GM19324 (cell line): Measurements from ENCODE around the gene SGPP2.

Source experiments
- ATAC-seq: cut with Tn5 transposase; IDR thresholded peaks from one replicate; pipeline ENCODE4 v1.9.1; 2021; ENCODE audit warnings: mild to moderate bottlenecking, moderate library complexity; ENCODE audit not compliant: unreplicated experiment, low FRiP score

Gene SGPP2

DNA sequence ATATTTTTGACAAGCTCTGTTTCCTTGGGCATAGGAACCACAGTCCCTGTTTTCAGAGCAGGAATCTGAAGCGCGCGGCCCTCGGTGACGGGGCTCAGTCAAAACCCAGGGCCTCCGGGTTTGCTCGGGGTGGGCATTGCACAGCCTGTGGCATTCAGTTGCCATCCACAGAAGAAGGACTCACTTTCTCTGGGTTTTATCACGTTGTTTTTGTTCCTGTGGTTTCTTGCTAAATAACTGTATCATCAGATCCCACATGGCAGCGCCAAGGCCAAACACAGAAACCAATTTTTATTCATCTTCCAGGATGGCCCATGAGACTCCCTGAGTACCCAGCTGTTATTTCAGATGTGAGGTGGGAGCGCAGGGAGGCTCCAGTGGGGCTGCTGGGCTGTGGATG is 35.6 kb downstream of the SGPP2 start:
- no peak for ATAC-seq

DNA sequence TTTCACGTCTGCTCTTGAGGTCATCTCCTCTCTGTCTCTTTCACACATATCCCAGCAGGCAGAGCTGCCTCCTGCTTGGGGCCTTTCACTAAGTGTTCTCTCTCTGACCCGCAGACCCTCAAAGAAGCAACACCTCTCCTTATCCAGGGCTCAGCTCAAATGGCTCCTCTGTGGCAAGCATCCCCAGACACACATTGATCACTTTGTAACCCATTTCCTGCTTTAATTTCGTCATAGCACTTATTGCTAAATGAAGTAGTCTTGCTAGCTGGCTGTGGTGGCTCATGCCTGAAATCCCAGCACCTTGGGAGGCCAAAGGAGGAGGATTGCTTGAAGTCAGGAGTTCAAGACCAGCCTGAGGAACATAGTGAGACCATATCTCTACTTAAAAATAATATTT is 41.4 kb downstream of the SGPP2 start:
- no peak for ATAC-seq

DNA sequence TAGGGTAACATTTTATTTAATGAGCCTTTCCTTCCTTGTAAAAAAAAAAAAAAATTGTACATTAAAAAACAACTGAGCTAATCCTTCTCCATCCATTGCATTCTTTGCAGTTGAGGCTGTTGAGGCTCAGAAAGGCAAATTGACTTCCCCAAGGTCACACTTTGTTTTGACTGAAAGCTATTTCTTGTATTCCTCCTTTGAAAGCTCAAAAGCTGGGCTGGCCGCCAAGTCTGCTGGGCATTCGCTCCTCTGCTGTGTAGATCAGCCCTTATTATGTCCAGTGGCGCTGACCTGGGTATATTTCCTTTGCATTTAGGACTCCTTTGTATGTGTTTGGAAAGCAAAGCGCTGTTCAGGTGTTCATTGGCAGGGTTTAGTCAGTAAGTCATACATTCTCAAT is 44.0 kb downstream of the SGPP2 start:
- ATAC-seq, result no peak

DNA sequence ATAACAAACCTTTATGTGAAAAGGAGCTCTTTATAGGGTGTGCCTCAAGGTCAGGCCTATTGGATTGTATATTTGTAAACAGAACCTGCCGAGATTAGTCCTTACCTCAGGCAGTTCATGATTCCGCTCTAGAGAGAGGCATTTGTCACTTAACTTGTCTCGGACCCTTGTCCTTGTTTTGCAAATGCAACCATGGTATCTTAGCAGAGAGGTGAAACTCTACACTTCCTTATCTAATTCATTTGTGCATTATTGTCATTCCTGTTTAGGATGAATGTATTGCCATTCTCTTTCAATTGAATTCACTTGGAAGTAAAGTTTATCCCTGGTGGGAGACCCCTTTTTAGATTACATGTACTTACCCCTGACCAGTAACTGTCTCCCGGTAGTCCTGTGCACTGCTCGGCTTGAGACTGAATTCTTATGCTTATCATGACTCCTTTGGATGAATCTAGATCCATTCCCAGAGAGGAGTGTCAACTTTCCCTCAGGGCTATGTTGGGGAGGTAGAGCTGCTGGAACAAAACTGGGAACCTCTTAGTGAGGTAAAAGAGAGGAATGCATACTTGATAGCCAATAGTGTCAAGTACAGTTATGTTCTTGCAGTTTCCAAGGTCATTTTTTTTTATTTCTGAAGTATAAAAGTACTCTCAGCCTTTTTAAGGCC is 46.6 kb downstream of the SGPP2 start:
- ATAC-seq, result no peak

DNA sequence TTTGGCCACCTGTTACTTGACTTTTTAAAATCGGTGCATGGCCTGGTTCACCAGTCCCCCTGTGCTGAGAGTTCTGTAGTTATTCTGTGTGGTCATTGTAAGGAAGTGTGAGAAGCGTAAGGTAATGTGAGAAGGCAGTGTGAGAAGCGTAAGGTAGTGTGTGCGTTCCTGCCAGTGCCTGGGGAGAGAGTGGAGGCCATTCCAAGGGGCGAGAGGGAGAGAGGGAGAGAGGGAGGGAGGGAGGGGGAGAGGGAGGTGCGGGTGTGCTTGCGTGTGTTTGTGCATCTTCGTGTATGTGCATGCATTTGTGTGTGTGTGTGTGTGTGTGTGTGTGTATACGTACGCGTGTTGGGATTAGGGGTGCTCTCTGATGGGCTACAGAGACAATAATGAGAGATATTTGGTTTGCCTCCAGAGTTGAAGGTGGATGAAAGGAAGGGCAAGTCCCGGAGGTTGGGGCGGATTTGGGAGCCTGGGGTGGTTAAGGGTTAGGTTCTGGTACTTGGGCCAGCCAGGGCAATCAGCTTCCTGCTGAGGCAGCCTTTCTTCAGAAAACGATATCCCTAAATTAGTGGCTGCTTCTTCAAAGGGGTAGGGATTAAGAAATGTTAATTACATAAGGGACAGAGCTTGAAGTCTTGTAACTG is 53.7 kb downstream of the SGPP2 start:
- no peak for ATAC-seq

DNA sequence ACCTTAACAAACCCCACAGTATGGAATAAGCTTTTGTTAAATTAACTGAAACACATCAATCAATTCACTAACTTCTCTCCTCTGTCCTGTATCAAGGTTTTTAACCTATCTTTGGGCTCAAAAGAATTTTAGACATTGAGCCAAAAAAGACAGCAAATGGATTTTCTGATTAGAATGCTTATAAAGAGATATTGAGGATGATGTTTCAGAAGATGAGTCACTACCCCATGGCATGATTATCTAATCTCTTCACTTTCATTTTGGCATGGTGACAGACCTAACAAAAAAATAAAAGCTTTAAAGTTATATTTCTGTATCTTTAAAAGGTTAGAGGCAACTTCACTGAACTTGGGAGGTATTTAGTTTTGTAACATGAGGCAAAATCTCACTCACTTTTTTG is 55.5 kb downstream of the SGPP2 start:
- no peak for ATAC-seq

DNA sequence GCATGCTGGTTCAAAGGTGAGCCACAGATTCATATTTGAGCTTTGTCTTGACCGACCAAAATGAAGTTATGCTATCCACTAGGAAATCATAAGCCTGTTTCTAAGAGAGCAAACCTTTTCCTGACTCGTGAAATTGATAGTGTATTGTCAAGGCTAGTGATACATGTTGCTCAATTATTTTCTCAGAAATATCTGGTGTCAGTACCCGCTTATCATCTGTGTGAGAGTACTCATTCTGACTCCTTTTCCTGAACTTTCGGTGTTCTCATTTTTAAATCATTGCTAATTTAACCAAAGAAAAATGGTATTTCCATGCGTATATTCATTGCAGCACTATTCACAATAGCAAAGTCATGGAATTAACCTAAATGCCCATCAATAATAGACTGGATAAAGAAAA is 56.2 kb downstream of the SGPP2 start:
- ATAC-seq, result no peak

DNA sequence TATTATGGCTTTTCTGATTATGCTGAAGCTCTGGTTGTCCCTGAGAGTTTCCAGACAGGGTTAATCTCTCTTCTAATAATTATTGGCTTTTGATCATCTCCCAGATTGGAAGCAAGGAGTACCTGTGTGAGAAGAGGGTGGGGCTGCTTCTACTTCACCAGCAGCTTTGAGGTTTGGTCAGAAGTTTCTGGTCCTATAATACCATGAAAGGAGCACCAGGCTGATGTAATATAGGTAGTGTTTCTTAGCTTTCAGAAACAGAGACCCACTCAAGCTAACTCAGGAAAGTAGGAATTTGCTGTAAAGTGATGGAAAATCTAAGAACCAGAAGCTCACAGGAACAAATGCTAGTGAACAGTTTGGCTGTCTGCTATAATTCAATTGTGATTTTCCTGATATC is 57.6 kb downstream of the SGPP2 start:
- ATAC-seq, result no peak

DNA sequence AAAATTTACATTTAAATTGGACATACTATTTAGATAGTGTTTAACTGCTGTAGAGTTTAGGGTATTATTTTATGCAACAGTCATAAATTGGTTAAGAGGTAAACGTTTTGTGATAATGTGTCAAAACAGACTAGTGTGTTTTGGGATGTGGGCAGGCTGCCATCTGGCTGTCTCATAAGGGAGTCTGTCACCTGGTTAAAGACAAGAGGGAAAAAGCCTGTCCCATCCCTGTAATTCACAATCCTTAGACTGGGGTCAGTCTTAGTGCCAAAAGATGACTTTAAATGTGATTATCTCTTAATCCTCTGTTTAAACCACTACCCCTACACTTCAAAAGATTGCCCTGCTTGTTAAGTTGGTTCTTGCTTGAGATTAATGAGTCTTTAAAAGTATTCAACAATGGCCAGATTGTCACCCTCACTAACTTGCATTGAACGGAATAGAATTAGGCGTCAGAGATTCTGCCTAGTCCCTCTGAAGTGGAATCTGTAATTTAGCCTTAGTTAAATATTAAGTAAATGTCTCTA is 59.2 kb downstream of the SGPP2 start:
- peak; percentile 44 for ATAC-seq

DNA sequence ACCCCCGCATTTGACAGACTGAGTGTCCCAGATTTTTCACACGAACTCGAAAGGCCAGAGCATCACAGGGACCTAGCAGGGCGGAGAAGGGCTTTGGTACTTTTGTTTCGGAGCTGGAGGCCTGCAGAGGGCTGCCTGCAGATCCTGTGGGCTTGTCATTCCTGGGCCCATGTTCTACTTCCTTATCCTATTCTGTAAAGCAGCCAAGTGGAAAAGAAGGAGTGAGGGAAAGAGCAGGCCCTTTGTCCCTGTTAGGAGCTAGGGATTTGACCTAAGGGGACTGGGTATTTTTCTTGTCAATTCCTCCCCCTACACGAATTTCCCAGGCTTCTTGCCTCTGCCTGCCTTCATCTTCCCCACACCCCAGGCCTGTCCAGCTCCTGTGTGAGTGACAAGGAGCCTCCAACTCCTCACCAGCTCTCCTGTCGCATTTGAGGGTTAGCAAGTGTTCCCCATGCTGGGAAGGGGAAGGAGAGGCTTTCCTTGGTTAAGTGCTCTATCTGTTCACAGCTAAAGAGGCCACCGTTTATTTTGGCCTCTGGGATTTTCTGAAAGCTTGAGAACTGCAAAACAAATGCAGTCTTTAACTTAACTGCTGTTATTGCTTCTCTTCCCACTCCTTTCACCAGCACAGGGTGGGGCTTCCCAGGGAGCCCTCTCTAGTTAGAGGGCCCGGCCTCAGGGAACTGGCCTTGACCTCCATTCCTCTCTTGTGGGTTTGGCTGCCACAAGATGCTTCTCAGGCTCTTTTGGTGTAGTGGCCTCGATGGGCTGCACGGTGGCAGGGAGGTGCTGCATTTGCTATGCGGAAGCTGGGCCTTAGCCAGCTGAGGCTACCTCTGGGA is 61.2 kb downstream of the SGPP2 start:
- ATAC-seq, result no peak

DNA sequence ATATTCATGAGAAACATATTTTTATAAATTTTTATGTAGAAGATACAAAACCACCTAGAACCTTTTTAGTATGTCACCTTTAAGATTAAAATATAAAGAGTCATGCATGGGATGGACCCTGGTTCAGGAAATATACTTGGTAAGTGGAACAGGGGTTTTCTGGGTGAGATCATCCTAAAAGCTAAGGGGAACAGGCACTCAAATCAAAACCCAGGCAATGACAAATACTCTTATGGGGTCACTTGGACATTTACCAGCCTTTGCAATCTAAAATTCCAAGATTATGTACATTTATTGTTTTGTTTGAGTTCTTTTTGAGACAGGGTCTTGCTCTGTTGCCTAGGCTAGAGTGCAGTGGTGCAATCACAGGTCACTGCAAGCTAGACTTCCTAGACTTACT is 65.8 kb downstream of the SGPP2 start:
- ATAC-seq, result no peak

DNA sequence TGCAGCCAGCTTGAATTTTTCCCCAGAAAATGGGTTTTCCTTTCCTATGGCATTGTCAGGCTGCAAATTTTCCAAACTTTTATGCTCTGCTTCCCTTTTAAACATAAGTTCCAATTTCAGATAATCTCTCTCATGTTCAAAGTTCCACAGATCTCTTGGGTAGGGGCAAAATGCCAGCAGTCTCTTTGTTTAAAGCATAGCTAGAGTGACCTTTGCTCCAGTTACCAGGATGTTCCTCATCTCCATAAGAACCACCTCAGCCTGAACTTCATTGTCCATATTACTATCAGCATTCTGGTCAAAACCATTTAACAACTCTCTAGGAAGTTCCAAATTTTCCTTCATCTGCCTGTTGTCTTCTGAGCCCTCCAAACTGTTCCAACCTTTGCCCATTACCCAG is 68.3 kb downstream of the SGPP2 start:
- no peak for ATAC-seq

DNA sequence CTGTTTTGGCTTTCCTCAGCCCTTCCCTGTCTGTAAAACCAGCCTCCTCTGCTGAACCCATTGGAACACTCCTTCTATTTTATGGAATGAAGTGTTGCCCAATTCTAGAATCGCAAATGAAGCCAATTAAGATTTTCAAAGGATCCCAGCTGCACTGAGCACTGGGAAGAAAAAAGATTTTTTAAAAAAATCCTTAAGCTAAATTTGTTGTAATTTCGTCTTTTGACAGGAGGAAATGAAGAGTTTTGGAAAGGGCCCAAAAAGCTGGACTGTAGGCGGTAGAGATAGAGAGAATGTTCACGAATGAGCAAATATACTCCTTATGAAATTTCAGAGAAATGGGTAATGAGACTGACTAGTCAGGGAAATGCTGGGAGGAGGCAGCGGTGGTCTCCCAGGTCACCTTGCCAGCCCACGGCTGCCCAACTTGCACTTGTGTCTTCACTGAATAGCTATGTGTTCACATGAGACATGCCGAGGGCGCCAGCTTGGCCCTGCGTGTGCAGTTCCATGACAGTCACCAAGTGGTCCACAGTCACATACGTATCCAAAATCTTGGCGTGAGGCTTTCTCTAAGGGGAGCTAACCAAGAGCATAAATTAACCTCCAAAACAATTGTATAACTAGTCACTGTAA is 69.9 kb downstream of the SGPP2 start:
- no peak for ATAC-seq

DNA sequence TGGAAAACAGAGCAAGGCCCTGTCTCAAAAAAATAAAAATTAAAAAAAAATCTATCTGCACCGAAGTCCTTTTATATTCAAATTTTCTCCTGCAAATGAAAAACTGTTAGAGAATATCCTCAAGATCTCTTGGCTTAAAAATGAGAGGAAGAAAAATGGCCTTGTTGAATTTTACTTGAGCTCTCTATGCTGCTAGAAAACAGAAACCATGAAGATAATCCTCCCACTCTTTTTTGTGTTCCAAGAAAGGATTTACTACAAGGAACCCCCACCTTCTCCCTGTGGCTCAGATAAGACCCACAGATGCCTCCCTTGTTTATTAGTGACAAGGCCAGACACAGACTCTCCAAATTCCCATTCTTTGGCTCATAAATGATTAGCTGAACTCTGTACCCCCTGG is 71.0 kb downstream of the SGPP2 start:
- ATAC-seq, result no peak

DNA sequence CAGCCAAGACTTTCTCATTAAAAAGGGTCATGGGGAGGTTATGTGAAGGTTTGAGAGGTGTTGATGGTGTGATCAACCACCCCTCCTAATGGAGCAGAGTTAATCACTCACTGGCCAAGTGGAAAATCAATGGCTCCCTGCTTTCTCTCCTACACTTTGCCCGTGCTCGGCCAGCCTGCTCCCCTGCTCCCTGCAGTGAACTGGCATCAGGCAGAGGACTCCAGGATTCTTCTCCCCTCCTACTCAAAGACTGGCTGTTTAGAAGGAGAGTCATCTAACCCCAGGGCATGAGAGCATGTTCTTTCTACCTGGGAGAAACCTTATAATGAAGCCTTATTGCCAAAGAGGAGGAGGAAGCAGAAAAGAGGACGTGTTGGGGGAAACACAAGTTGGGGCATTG is 74.9 kb downstream of the SGPP2 start:
- no peak for ATAC-seq

DNA sequence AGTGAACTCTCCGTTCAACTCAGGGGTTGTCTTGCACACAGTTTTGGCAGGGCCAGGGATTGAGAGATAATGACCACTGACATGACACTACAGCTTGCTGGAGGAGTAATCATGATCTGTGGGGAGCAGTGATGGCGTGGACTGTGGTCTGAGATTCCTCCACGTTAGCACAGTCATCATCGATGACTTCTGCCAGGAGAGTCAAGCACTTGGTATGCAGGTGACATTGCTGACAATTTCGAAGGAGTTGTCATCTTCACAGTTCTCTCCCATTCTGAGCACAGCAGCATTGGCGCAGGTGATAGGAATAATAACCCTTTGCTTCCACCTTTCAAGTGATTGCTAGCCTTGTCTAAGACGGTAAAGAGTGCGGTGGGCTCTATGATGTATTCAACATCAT is 79.8 kb downstream of the SGPP2 start:
- no peak for ATAC-seq

DNA sequence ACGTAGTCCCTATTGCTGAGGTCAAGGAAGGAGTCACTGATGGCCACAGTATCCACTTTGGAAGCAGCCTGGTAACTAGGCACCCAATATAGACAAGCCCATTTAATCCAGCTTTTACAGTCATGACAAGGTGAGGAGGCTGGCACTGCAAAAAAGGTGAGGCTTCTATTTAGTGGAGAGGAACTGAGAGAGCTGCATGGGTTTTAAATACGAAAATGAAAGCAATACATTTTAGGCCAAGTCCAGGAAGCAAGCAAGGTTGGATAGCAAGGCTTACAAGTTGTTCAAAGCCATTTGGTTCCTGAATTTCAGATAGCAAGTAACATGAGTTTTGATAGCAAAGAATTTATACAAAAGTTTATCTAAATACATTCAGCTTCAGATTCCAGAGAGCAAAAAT is 80.4 kb downstream of the SGPP2 start:
- peak; percentile 94 for ATAC-seq

DNA sequence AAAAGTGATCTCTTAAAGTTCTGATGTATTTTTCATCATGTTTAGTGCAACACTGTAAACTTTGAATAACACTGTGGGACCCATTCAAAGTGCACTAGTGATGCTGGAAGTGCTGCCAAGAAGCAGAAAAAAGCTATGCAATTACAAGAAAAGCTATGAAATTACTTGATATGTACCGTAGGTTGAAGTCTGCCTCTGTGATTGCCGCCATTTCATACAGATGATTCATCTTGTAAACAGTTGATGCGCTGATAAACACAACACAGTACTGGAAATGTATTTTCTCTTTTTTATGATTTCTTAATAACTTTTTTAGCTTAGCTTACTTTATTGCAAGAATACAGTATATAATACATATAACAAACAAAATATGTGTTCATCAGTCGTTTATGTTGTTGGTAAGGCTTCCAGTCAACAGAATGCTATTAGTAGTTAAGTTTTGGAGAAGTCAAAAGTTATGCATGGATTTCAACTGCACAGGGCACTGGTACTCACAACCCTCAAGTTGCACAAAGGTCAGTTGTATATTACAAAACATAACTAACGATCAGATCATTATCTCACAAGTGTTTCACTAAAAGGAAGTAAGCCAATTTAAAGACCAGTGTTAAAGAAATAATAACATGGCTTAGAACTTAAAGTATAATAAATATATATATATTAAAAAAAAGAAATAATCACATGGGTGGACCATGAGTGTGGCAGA is 82.0 kb downstream of the SGPP2 start:
- ATAC-seq, result no peak

DNA sequence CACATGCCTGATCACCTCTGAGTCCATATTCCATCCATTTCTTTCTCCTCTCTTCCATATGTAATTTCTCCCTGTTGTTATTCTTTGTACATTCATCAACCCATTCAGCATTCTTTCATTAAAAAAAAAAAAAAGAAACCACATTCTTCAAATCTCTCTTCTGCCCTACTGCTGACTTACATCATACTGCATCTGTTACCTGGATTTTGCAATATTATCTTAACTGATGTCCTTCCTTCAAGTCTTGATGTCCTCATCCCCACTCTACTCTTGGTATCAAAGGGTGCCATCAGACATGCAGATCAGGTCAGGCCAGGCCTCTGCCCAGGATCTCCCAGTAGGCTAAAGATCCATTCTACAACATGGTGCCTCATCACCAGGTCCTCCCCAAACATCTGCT is 90.6 kb downstream of the SGPP2 start:
- no peak for ATAC-seq

DNA sequence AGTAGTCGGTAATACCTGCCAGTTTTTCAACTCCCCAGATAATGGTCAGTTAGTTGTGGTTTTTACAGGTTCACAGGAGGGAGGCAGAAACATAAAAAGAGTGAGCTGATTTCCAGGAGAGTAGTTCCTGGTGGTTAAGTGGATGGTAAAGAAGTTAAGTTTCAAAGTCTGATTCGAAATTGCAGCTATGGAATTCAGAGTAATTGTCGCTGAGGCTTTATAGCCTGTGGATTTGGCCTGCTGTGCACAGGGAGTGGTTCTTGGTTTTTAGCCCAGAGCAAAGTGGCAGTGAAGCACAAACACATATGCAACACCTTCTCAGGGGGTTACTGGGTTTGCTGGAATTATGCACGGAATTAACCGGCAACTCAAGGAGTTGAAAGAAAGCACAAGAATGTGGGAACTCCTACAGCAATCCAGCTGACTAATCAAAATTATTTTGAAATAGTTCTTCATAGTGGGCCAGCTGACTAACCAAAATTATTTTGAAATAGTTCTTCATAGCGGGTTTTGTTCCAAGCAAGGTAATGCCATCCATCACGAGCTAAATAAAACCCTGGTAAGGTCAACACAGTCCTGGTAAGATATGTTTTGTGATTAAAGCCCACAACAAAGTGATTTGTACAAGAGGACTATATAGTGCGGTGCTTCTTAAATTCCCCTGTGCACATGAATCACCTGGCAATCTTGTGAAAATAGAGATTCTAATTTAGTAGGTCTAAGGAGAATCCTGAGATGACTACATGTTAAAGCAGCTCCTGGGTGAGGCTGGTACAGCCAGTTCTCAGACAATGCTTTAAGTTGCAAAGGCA is 94.4 kb downstream of the SGPP2 start:
- ATAC-seq, result no peak
